Measurements from ENCODE around the gene MVD. TPM values are rescaled to one million over a fixed set of nuclear protein-coding genes. Genes with fewer than 3 reads are reported as not detected.
"Not testable (repeated sequence)": the region's sequence is repeated elsewhere in the genome, so short reads cannot be mapped to it uniquely, and the experiment has no call there.

MVD gene
- total RNA-seq, 1 donor from 2014 or later, result 63.3 TPM

GRCh38 chr16:88681084-88681680 lies 18.3 kb upstream of the MVD start:
- DNase-seq, result peak; percentile 42

- DNase-seq, result no peak
Measured at GRCh38 chr16:88680554-88681083, 17.7 kb upstream of the MVD start.

- DNase-seq, result no peak
Measured at GRCh38 chr16:88678224-88678979, 15.5 kb upstream of the MVD start.

- no peak for DNase-seq
Measured at GRCh38 chr16:88677721-88678120, 14.8 kb upstream of the MVD start.

- no peak for DNase-seq
Measured at GRCh38 chr16:88676502-88677242, 13.8 kb upstream of the MVD start.

GRCh38 chr16:88673716-88674379 lies 11.0 kb upstream of the MVD start:
- DNase-seq, result no peak

- peak; percentile 40 for DNase-seq
Measured at GRCh38 chr16:88672776-88673175, 9.9 kb upstream of the MVD start.

- DNase-seq, result no peak
Measured at GRCh38 chr16:88671806-88672205, 8.9 kb upstream of the MVD start.

GRCh38 chr16:88669980-88670379 lies 7.1 kb upstream of the MVD start:
- DNase-seq, result peak; percentile 15

- DNase-seq, result not testable (repeated sequence)
Measured at GRCh38 chr16:88669493-88669892, 6.6 kb upstream of the MVD start.

GRCh38 chr16:88667461-88667860 lies 4.6 kb upstream of the MVD start:
- peak; percentile 49 for DNase-seq

- DNase-seq, result no peak
Measured at GRCh38 chr16:88665570-88665969, 2.7 kb upstream of the MVD start.

- peak; percentile 96 for DNase-seq
Measured at GRCh38 chr16:88665148-88665547, 2.3 kb upstream of the MVD start.

GRCh38 chr16:88662222-88662842 lies 559 bp downstream of the MVD start:
- no peak for DNase-seq

GRCh38 chr16:88661468-88661867 lies 1.4 kb downstream of the MVD start:
- no peak for DNase-seq

- no peak for DNase-seq
Measured at GRCh38 chr16:88659160-88659559, 3.7 kb downstream of the MVD start.

GRCh38 chr16:88658714-88659113 lies 4.2 kb downstream of the MVD start:
- no peak for DNase-seq

- no peak for DNase-seq
Measured at GRCh38 chr16:88657371-88657770, 5.5 kb downstream of the MVD start.

- DNase-seq, result no peak
Measured at GRCh38 chr16:88656291-88656980, 6.5 kb downstream of the MVD start.

GRCh38 chr16:88655733-88656281 lies 7.1 kb downstream of the MVD start:
- DNase-seq, result no peak

- no peak for DNase-seq
Measured at GRCh38 chr16:88655053-88655732, 7.7 kb downstream of the MVD start.

Data from dermis blood vessel endothelial cell (primary cell).